HepG2 (cell line): ENCODE data around the gene CEP128. TPM values are rescaled to one million over a fixed set of nuclear protein-coding genes. Genes with fewer than 3 reads are reported as not detected.

ENCODE experiments used
- BHLHE40 ChIP-seq: IDR thresholded peaks from 2 replicates; pipeline ENCODE4 v1.6.1; 2011; ENCODE audit warnings: low read length, improper control_type of control experiment
- FOXP1 ChIP-seq, 2 experiments: fragments of 450-650 bp in 1 of 2; IDR thresholded peaks; 2 replicates each; pipeline ENCODE4 v1.6.1; 2017 to 2018; ENCODE audit warnings: antibody characterized with exemption in 1 of 2
- GFI1 ChIP-seq: sonication (generic); formaldehyde crosslinking; IDR thresholded peaks from 2 replicates; pipeline ENCODE4 v1.5.0; 2020; ENCODE audit warnings: missing genetic modification reagents, mild to moderate bottlenecking, borderline replicate concordance
- HNF4A ChIP-seq: sonication (generic); formaldehyde crosslinking; IDR thresholded peaks from 2 replicates; pipeline ENCODE4 v1.4.0; 2020; ENCODE audit warnings: missing genetic modification reagents
- KAT2B ChIP-seq: fragments of 150-350 bp; IDR thresholded peaks from 2 replicates; pipeline ENCODE4 v1.6.1; 2014; ENCODE audit warnings: low read depth, low read length, borderline replicate concordance
- KLF12 ChIP-seq: sonication (generic); formaldehyde crosslinking; IDR thresholded peaks from 2 replicates; pipeline ENCODE4 v1.4.0; 2020; ENCODE audit warnings: missing genetic modification reagents, borderline replicate concordance
- MEF2D ChIP-seq: sonication (generic); formaldehyde crosslinking; IDR thresholded peaks from 2 replicates; pipeline ENCODE4 v1.5.1; 2020; ENCODE audit warnings: mild to moderate bottlenecking, missing genetic modification reagents
- MIXL1 ChIP-seq: IDR thresholded peaks from 2 replicates; pipeline ENCODE4 v1.6.1; 2016
- MZF1 ChIP-seq: sonication (generic); formaldehyde crosslinking; IDR thresholded peaks from 2 replicates; pipeline ENCODE4 v1.8.1; 2023; ENCODE audit warnings: mild to moderate bottlenecking, missing genetic modification reagents, borderline replicate concordance
- NFYC ChIP-seq: IDR thresholded peaks from 2 replicates; pipeline ENCODE4 v1.6.1; 2016; ENCODE audit warnings: missing genetic modification reagents, missing compliant biosample characterization
- PHF21A ChIP-seq: sonication (generic); formaldehyde crosslinking; IDR thresholded peaks from 2 replicates; pipeline ENCODE4 v1.5.0; 2020; ENCODE audit warnings: mild to moderate bottlenecking, missing genetic modification reagents
- PRMT3 ChIP-seq: sonication (generic); formaldehyde crosslinking; IDR thresholded peaks from 2 replicates; pipeline ENCODE4 v1.8.1; 2022; ENCODE audit warnings: low read depth, mild to moderate bottlenecking, moderate library complexity, missing genetic modification reagents, borderline replicate concordance
- RBAK ChIP-seq: sonication (generic); formaldehyde crosslinking; IDR thresholded peaks from 2 replicates; pipeline ENCODE4 v1.5.1; 2020; ENCODE audit warnings: mild to moderate bottlenecking, missing genetic modification reagents
- RFX1 ChIP-seq: fragments of 450-650 bp; IDR thresholded peaks from 2 replicates; pipeline ENCODE4 v1.6.1; 2017
- TBX3 ChIP-seq: fragments of 450-650 bp; IDR thresholded peaks from 2 replicates; pipeline ENCODE4 v1.6.1; 2017; ENCODE audit warnings: antibody characterized with exemption, mild to moderate bottlenecking, inconsistent platforms, borderline replicate concordance
- ZC3H13 ChIP-seq: sonication (generic); formaldehyde crosslinking; IDR thresholded peaks from 2 replicates; pipeline ENCODE4 v1.8.1; 2023; ENCODE audit warnings: mild to moderate bottlenecking, missing genetic modification reagents, moderate library complexity
- ZNF160 ChIP-seq: sonication (generic); formaldehyde crosslinking; IDR thresholded peaks from 2 replicates; pipeline ENCODE4 v1.8.0; 2022; ENCODE audit warnings: mild to moderate bottlenecking, inconsistent platforms, missing genetic modification reagents
- ZNF18 ChIP-seq: sonication (generic); formaldehyde crosslinking; IDR thresholded peaks from 2 replicates; pipeline ENCODE4 v1.8.0; 2022; ENCODE audit warnings: mild to moderate bottlenecking, missing genetic modification reagents; ENCODE audit not compliant: insufficient replicate concordance
- ZNF230 ChIP-seq: sonication (generic); formaldehyde crosslinking; IDR thresholded peaks from 2 replicates; pipeline ENCODE4 v1.4.0; 2020; ENCODE audit warnings: mild to moderate bottlenecking, missing genetic modification reagents
- ZNF317 ChIP-seq: sonication (generic); formaldehyde crosslinking; IDR thresholded peaks from 2 replicates; pipeline ENCODE4 v1.5.0; 2020; ENCODE audit warnings: mild to moderate bottlenecking, missing genetic modification reagents
- ZNF430 ChIP-seq: sonication (generic); formaldehyde crosslinking; IDR thresholded peaks from 2 replicates; pipeline ENCODE4 v1.9.0; 2021; ENCODE audit warnings: mild to moderate bottlenecking, missing genetic modification reagents
- polyA plus RNA-seq, 8 experiments: library from polyadenylated mRNA; depleted of rRNA in 3 of 8; stranded (reverse) in 7 of 8; unstranded in 1 of 8; fragments of >200 nt; fragmentation: Illumina TruSeq in 4 of 8; extraction: Trizol in 4 of 8; gene quantifications; 2 replicates each; pipeline versions ENCODE4 v1.2.1 to v1.2.3, GENCODE V29; 2011 to 2016; ENCODE audit warnings: low read depth in 4 of 8, missing spikeins in 1 of 8, mixed read lengths in 1 of 8; ENCODE audit not compliant: insufficient read depth in 1 of 8
- total RNA-seq, 5 experiments: library from RNA; depleted of rRNA; stranded (reverse); fragments of >200 nt; fragmentation: Illumina TruSeq; extraction: Trizol; gene quantifications; 2 replicates each; pipeline ENCODE4 v1.2.3, GENCODE V29; 2016; ENCODE audit warnings: low read depth in 1 of 5
- TF ChIP-seq, protein P1 (sequence below): sonication (generic); formaldehyde crosslinking; IDR thresholded peaks from 2 replicates; pipeline ENCODE4 v1.4.0; 2020; ENCODE audit warnings: missing genetic modification reagents, borderline replicate concordance
- TF ChIP-seq, protein P2 (sequence below): sonication (generic); formaldehyde crosslinking; IDR thresholded peaks from 2 replicates; pipeline ENCODE4 v1.4.0; 2020; ENCODE audit warnings: mild to moderate bottlenecking, missing genetic modification reagents

The CEP128 gene
- total and polyA plus RNA-seq, 2 of the 13 experiments (the other 11 are each of a cell fraction or from before 2014, with no cell fraction given) = 1.3 to 7.5 TPM

GRCh38 chr14:80645667-80646413 is 295.7 kb downstream of the CEP128 start (continued):
- TF ChIP-seq, protein P1, sequence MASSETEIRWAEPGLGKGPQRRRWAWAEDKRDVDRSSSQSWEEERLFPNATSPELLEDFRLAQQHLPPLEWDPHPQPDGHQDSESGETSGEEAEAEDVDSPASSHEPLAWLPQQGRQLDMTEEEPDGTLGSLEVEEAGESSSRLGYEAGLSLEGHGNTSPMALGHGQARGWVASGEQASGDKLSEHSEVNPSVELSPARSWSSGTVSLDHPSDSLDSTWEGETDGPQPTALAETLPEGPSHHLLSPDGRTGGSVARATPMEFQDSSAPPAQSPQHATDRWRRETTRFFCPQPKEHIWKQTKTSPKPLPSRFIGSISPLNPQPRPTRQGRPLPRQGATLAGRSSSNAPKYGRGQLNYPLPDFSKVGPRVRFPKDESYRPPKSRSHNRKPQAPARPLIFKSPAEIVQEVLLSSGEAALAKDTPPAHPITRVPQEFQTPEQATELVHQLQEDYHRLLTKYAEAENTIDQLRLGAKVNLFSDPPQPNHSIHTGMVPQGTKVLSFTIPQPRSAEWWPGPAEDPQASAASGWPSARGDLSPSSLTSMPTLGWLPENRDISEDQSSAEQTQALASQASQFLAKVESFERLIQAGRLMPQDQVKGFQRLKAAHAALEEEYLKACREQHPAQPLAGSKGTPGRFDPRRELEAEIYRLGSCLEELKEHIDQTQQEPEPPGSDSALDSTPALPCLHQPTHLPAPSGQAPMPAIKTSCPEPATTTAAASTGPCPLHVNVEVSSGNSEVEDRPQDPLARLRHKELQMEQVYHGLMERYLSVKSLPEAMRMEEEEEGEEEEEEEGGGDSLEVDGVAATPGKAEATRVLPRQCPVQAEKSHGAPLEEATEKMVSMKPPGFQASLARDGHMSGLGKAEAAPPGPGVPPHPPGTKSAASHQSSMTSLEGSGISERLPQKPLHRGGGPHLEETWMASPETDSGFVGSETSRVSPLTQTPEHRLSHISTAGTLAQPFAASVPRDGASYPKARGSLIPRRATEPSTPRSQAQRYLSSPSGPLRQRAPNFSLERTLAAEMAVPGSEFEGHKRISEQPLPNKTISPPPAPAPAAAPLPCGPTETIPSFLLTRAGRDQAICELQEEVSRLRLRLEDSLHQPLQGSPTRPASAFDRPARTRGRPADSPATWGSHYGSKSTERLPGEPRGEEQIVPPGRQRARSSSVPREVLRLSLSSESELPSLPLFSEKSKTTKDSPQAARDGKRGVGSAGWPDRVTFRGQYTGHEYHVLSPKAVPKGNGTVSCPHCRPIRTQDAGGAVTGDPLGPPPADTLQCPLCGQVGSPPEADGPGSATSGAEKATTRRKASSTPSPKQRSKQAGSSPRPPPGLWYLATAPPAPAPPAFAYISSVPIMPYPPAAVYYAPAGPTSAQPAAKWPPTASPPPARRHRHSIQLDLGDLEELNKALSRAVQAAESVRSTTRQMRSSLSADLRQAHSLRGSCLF = no peak
- no peak for TF ChIP-seq ZC3H13 (CRISPR knock-in tag)
- TF ChIP-seq RFX1 = no peak
- TF ChIP-seq RBAK = no peak
- TF ChIP-seq ZNF430 (CRISPR knock-in tag) = no peak
- TF ChIP-seq ZNF18 = no peak
- no peak for TF ChIP-seq ZNF317
- peak; percentile 84 for TF ChIP-seq MIXL1 (CRISPR knock-in tag)
- TF ChIP-seq PHF21A (CRISPR knock-in tag) = no peak
- no peak for TF ChIP-seq PRMT3 (CRISPR knock-in tag)
- peak; percentile 72; the same call in 1 of the 2 replicates for TF ChIP-seq KAT2B
- TF ChIP-seq ZNF230 (CRISPR knock-in tag) = no peak
- no peak for TF ChIP-seq MEF2D (CRISPR knock-in tag)
- no peak for TF ChIP-seq MZF1
- no peak for TF ChIP-seq NFYC (CRISPR knock-in tag)
- TF ChIP-seq GFI1 = no peak
- no peak for TF ChIP-seq ZNF160
- no peak for TF ChIP-seq FOXP1 (IDR thresholded peaks at IDR 0.05)
- TF ChIP-seq FOXP1 (CRISPR knock-in tag; IDR thresholded peaks at IDR 0.05) = peak; percentile 27; the same call in 1 of the 2 replicates
- TF ChIP-seq TBX3 = no peak
- TF ChIP-seq KLF12 (CRISPR knock-in tag) = no peak
- peak; percentile 88 for TF ChIP-seq HNF4A (CRISPR knock-in tag)
- TF ChIP-seq, protein P2, sequence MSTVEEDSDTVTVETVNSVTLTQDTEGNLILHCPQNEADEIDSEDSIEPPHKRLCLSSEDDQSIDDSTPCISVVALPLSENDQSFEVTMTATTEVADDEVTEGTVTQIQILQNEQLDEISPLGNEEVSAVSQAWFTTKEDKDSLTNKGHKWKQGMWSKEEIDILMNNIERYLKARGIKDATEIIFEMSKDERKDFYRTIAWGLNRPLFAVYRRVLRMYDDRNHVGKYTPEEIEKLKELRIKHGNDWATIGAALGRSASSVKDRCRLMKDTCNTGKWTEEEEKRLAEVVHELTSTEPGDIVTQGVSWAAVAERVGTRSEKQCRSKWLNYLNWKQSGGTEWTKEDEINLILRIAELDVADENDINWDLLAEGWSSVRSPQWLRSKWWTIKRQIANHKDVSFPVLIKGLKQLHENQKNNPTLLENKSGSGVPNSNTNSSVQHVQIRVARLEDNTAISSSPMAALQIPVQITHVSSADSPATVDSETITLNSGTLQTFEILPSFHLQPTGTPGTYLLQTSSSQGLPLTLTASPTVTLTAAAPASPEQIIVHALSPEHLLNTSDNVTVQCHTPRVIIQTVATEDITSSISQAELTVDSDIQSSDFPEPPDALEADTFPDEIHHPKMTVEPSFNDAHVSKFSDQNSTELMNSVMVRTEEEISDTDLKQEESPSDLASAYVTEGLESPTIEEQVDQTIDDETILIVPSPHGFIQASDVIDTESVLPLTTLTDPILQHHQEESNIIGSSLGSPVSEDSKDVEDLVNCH (CRISPR knock-in tag) = no peak
- no peak for TF ChIP-seq BHLHE40
